ENCODE data around the gene ARID3A.

ARID3A gene

DNA sequence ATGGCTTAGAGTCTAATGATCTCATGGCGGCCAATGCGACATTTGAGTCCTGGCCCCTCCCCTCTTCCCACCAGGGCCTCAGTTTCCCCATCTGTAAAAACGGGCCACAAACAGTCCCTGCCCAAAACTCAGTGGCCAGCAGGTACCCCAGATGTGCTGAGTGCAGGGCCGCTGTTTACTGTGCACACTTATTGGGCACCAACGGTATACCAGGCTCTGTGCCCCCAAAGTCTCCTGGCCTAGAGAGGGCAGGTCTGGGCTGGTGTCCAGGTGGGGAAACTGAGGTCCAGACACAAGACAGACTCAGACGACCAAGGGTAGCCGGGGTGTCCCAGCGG is 34.7 kb downstream of the ARID3A start:
- DNase-seq (ENCODE audit: low spot score) (no peak), FAIRE-seq (no peak)

DNA sequence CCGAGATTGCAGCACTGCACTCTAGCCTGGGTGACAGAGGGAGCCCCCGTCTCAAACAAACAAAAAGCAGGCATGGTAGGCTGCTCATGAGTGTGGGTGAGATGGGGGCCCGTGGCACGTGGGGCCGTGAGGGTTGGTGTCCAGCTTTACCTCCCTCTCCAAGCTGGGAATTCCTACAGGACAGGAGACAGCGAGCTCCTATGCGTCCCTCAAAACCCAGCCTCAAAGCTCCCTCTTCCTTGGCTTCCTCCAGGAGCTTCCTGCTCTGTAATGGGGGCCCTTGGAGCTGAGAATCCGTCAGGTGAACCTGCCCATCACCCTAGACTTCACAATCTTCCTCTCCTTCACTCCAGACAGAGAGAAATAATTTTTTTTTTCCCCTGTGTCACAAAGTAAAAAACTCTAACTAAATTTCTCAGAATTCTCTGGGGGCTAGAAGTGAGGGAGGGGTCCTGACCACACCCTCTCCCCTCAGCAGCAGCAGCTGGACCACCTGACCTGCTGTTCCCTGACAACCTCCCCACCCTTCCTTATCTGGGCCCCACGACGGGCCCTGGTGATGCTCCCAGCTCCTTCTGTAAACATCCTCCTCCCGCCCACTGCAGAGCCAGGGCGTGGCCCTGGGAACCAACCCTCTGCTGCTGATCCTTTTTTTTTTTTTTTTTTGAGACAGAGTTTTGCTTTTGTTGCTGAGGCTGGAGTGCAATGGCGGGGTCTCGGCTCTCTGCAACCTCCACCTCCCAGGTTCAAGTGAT is 36.2 kb downstream of the ARID3A start:
- DNase-seq (ENCODE audit: low spot score) (no peak), FAIRE-seq (no peak)

DNA sequence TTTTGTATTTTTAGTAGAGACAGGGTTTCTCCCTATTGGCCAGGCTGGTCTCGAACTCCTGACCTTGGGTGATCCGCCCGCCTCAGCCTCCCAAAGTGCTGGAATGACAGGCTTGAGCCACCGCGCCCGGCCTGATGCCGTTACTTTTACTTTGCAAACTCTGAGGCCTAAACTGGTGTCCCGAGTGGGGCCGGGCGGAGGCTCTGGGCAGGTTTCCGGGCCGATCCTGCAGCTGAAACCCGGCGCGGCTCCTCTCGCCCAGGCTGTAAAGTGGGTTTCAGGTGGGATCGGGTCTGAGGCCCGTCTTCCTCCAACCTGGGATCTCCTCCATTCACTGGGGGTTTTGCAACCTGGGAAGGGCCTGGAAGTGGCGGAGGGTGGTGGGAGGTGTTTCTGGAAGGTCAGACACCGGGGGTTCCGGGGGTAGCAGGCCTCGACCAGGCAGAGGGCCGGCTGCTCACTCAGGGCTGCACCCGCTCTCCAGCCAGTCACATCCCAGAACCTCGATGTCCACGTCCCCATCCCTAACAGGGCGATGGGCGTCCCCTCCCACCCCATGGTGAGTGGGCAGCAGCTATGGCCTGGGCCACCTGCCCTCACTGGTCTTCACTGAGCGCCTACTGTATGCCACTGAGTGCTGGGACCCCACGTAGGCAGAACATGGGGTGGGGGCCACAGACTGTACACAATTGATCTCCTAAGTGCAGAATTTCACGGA is 37.0 kb downstream of the ARID3A start:
- FAIRE-seq, result no peak
- no peak for DNase-seq (ENCODE audit: low spot score)

DNA sequence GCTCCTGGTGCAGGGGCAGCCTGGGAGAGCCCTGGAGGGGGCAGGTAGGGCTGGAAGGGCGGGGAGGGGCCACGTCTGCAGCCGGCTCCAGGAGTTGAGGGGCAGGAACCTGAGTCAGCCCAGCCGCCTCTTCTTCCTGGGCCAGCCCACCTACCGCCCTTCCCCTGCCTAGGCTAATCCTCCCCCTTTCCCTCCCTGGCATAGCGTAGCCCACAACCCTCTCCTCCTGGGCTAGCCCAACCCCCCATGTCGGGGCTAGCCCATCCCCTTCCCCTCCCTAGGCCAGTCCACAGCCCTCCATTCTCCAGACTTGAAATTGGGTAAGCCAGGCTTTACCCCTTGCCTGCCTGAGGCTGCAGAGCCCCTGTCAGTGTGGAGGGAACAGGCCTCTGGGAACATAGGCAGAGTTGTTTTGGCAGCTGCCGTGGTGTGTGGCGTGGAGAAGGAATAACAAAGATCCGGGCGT is 37.7 kb downstream of the ARID3A start:
- FAIRE-seq (no peak), DNase-seq (ENCODE audit: low spot score) (no peak)

- no peak for FAIRE-seq
- DNase-seq (ENCODE audit: low spot score), result no peak
These were observed 38.3 kb downstream of the ARID3A start for GRCh38 chr19:964116-964520.

DNA sequence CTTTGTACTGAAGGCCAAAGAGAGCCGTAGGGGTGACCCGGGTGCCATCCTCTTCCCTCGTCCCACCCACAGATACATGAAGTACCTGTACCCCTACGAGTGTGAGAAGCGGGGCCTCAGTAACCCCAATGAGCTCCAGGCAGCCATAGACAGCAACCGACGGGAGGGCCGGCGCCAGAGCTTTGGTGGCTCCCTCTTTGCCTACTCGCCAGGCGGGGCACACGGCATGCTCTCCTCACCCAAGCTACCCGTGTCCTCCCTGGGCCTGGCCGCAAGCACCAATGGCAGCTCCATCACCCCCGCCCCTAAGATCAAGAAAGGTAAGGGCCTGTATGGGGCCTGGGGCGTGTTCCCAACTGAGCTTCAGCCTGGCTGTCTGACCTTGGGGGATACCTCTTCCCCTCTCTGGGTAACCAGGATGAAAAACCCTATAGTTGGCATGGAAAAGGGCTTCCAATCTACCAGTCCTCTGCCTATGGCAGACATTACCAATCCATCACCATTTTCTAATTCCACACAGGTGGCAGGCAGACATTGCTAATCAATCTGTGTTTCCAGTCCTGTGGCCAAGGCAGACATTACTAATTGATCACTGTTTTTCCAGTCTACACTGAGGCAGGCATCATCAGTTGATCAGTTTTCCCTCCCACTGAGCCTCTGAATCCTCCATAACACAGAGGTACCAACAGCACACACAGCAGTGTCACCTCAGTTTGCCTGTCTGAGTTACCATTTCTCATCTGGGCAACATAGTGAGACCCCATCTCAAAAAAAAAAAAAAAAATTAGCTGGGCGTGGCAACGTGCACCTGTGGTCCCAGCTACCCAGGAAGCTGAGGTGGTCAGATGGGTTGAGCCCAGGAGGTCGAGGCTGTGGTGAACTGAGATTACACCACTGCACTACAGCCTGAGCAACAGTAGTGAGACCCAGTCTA is 39.2 kb downstream of the ARID3A start:
- no peak for DNase-seq (ENCODE audit: low spot score)
- FAIRE-seq, result no peak

DNA sequence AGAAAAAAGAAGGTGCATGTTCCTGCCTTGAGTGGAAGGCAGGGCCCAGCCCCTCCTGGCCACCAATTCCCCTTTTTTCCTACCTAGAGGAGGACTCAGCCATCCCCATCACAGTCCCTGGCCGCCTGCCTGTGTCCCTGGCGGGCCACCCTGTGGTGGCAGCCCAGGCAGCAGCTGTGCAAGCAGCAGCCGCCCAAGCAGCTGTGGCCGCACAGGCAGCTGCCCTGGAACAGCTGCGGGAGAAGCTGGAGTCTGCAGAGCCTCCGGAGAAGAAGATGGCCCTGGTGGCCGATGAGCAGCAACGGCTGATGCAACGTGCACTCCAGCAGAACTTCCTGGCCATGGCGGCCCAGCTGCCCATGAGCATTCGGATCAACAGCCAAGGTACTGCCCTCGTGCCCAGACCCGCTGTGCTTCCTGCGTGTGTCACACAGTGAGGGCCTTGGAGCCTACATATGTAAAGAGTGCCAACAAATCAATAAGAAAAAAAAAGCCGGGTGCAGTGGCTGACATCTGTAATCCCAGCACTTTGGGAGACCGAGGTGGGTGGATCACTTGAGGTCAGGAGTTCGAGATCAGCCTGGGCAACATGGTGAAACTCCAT is 40.8 kb downstream of the ARID3A start:
- no peak for DNase-seq (ENCODE audit: low spot score)
- FAIRE-seq, result no peak

DNA sequence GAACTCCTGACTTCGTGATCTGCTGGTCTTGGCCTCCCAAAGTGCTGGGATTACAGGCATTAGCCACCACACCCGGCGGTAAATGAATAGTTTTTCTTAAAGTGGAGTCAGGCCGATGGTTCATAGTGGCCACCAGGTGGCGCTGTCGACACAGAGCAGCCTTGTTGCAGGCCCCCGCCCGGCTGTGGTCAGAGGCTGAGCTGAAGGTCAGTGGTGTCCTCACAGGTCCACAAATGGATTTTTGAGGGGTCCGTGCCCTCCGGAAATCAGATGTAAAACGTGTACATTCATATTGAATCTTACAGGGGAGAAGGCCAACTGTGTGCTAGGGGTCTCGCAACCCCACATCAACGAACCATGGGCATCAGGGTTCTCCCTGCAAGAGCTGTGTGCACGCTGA is 44.9 kb downstream of the ARID3A start:
- no peak for DNase-seq (ENCODE audit: low spot score)
- no peak for FAIRE-seq

- FAIRE-seq (no peak), DNase-seq (ENCODE audit: low spot score) (no peak)
These were observed 46.0 kb downstream of the ARID3A start for GRCh38 chr19:971795-972194.

- FAIRE-seq (no peak), DNase-seq (ENCODE audit: low spot score) (no peak)
These were observed 46.4 kb downstream of the ARID3A start for GRCh38 chr19:972281-972680.

DNA sequence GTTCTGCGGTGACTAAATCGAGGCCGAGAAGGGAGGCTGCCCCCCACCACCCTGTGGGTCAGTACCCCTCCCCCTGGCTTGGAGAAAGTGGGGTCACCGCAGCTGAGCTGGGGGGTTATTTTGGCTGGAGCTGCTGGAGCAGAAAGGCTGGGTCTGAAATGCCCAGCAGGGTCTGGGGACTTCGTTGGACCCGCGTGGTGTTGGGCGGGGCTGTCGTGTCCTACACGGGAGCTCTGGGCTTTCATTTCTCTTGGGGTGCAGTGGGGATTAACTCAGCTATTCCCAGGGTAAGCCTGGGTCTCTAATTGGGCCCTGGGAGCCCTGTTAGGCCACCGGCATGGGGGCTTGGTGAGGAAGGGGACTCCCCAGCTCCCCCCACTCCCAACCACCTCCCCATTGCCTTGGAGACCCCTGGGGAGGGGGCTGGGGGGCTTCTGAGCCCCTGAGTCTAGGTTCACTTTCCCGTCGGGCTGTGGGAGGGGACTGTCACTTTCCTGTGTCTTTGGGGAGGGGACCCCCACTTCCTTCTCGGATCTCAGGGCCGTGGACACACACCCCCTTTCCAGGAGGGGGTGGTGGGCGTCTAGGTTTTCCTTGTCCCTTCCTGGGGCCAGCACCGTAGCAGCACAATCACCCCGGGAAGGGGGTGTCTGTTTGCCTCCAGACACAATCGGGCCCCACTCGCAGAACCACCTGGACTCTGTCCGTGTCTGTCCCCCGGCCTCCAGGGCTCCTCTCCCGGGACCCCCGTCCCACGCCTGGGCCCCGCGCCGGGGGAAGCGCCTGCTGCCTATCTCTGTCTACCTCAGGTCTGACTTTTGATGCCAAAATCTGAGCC is 48.1 kb downstream of the ARID3A start:
- DNase-seq (ENCODE audit: low spot score) (no peak), FAIRE-seq (no peak)

GRCh38 chr19:974564-975257 is 48.9 kb downstream of the ARID3A start:
- FAIRE-seq (no peak), DNase-seq (ENCODE audit: low spot score) (no peak)

DNA sequence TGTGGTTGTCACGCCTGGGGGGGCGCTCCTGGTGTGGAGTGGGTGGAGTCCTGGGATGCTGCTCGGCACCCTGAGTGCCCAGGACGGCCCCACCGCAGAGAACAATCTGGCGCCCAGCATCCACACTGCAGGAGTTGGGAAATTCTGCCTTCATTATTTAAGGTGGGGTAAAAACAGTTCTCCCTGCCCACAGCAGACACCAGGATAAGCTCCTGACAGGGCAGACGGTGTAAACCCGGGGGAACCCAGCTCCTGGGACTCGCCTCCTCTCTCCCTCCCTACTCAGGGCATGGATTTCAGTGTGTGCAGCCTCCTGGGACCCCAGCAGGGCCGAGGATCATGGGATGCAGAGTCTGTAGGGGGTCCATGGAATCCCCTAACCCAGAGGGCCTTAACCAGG is 50.6 kb downstream of the ARID3A start:
- FAIRE-seq (no peak), DNase-seq (ENCODE audit: low spot score) (no peak)

GRCh38 chr19:977058-977464 is 51.2 kb downstream of the ARID3A start:
- FAIRE-seq, result no peak
- DNase-seq (ENCODE audit: low spot score), result no peak

DNA sequence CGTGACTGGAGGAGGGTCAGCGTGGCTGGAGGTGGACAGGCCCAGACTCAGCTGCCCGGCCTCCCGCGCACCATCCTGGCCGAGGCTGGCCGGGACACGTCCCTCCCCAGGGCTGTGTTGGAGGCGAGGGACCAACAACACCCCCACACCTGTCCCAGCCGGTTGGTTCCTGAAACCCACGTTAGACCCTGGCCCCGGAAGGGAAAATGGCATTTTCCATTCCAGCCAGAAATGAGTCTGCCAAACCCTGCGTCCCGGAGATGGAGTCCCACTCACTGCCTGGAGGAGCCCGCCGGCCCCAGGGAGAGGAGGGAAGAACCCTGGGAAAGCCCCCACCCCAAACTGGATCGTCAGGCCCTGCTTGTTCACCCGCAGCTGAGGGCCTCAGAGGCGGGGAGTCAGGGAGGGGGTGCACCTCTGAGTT is 53.5 kb downstream of the ARID3A start:
- FAIRE-seq, result no peak
- DNase-seq (ENCODE audit: low spot score), result no peak

DNA sequence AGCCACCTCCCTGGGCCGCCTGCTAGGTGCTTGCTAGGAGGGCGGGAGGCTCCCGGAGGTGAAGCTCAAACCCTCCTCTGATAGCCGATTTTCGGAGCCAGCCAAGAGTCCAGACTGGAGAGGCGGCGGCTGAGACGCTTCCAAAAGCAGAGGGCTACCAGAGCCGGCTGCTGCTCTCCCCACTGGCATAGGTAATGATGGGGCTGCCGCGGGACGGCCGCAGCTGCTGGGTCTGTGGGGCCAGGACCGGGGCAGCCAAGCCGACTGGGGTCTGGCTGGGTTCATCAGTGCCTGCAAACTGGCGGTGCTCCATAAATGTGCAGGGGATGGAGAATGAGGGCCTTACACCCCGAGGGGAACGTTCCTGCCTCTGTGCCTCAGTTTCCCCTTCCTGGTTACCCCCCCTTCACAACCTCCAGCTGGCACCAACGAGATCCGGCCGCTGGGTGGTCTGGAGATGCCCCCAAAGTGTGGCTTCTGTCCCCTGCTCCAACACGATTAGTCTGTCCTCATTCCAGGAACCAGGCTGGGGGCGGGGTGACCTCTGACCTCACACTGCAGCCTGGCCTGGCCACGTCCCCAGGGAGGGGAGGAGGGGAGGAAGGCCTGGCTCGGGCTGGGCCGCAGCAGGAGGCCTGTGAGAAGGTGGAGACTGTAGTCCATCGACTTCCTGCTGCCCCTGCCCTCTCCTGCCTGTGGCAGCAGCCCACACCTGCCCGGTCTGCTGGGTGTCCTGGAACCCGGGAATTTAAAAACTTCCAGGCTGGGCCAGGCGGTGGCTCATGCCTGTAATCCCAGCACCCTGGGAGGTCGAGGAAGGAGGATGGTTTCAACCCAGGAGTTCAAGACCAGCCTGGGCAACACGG is 54.5 kb downstream of the ARID3A start:
- DNase-seq (ENCODE audit: low spot score) (no peak), FAIRE-seq (no peak)

GRCh38 chr19:982567-983170 is 56.8 kb downstream of the ARID3A start:
- peak; percentile 42 for DNase-seq (ENCODE audit: low spot score)

DNA sequence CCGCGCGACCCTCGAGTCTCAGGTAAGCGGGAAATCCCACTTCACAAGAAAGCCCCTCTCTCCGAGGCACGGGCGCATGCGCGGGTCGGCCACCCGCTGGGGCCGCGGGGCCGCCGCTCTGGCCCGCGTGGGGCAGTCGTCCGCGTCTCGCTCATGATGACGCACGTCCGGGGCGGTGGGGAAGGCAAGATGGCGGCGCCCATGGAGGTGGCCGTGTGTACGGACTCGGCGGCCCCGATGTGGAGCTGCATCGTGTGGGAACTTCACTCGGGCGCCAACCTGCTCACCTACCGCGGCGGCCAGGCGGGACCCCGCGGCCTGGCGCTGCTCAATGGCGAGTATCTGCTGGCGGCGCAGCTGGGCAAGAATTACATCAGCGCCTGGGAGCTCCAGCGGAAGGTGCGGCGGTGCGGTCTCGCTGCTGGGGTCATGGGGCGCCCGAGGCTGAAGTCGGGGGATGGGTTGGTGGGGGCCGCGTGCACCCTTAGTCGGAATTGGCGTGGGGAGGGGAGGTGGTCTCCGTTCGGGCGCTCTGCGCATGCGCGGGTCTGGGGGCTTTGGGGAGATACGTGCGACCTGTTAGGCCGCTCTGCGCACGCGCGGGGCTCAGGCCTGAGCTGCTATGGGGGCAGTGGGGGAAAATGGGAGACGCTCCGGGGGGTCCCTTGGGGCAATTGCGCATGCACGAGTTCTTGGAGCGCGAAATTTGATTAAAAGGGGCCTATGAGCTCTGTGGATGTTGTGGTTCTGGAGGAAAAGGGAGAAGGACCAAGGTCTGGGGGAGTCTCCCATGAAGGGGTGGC is 58.5 kb downstream of the ARID3A start, which contains the start of gene WDR18:
TSS of gene WDR18 (plus strand) at position 181 of the 803 bp plus-strand sequence. CDS start at position 190, 9 bp downstream.
- FAIRE-seq (no peak), DNase-seq (ENCODE audit: low spot score) (peak; percentile 72)

More at GRCh38 chr19:982567-983170, 56.8 kb downstream of the ARID3A start:
- no peak for FAIRE-seq

Data from RCC 7860 (cell line).